Measurements from ENCODE around the gene PHACTR1. TPM values are rescaled to one million over a fixed set of nuclear protein-coding genes. Genes with fewer than 3 reads are reported as not detected.

Gene PHACTR1
- total RNA-seq, 2 donors from 2014 or later, result 6.0 to 12.9 TPM

DNA sequence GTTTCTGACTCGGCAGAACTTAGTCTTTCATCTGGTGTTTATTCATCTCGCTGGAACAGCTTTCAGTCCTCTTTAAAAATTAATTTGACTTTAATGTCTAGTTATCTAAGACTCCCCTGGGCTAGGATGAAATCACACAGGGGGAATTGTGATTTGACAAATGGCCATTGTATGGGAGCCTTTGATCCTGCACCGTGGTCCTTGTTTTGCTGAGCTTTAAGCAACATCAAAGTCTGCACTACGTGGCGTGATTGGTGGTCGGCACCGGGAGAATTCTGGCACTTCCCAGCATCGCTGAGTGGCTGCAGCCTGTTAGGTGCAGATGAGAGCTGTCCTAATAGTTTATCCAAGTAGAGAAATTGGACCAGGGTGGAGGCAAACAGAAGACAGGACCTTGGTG, 464.8 kb downstream of the PHACTR1 start:
- Histone ChIP-seq H3K9me3 (no peaks in the 10 kb centered on the region), H3K4me3 (no peak overlapping the region), H3K36me3 (replicated peaks in 1 of 2; ENCODE audit: insufficient read depth in 1 of 2, low read depth in 2 of 2) (no peaks in the 10 kb centered on the region), H3K27ac (no peak overlapping the region), H3K4me1 (no peaks in the 10 kb centered on the region), H3K27me3 (no peaks in the 10 kb centered on the region)
- ATAC-seq (no peak), DNase-seq (no peak)
- 51 to 74% methylated on average over 8 of the region's 8 CpGs for WGBS, 2 donors
- TF ChIP-seq, protein P1, sequence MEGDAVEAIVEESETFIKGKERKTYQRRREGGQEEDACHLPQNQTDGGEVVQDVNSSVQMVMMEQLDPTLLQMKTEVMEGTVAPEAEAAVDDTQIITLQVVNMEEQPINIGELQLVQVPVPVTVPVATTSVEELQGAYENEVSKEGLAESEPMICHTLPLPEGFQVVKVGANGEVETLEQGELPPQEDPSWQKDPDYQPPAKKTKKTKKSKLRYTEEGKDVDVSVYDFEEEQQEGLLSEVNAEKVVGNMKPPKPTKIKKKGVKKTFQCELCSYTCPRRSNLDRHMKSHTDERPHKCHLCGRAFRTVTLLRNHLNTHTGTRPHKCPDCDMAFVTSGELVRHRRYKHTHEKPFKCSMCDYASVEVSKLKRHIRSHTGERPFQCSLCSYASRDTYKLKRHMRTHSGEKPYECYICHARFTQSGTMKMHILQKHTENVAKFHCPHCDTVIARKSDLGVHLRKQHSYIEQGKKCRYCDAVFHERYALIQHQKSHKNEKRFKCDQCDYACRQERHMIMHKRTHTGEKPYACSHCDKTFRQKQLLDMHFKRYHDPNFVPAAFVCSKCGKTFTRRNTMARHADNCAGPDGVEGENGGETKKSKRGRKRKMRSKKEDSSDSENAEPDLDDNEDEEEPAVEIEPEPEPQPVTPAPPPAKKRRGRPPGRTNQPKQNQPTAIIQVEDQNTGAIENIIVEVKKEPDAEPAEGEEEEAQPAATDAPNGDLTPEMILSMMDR (IDR thresholded peaks at IDR 0.05), result no peak
- no peak for TF ChIP-seq POLR2A (IDR thresholded peaks at IDR 0.05)
- intact Hi-C loops (cut with DNase I), result no loop called here

DNA sequence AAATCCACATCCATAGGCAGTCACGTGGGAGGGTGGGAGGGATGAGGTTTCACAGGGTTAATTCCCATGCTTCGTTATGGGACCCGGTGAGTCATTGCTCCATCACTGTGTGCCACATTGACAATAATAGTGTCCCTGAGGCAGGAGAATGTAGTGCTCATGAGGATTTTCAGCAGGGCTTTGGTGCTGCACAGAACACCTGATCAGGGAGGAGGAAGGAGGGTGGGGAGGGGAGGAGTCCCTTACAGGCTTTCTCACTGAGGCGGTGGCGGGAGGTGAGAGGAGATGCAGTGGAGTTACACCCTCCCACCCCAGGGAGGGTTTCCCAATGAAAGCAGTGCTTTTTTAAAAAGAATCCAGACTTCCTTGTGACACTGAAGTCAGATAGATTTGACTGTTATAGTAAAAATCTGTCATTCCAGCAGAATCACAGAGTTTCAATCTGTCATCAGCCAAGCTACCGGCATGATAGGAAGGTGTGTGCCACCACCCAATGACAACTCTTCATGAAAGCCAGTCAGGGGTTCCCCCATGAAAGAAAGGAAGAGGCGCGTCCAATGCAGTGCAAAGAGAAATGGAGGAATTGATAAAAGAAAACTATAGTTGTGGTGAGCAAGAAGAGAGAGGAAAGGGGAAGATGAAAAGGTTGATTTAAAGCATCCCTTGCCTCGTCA, 467.0 kb downstream of the PHACTR1 start:
- intact Hi-C loops (cut with DNase I), result no loop called here
- DNase-seq (no peak), ATAC-seq (no peak)
- Histone ChIP-seq H3K9me3 (no peaks in the 10 kb centered on the region), H3K27ac (no peak overlapping the region), H3K4me1 (no peaks in the 10 kb centered on the region), H3K4me3 (no peak overlapping the region), H3K36me3 (replicated peaks in 1 of 2; ENCODE audit: insufficient read depth in 1 of 2, low read depth in 2 of 2) (no peaks in the 10 kb centered on the region), H3K27me3 (no peaks in the 10 kb centered on the region)
- 87 to 90% methylated on average over 9 of the region's 9 CpGs for WGBS, 2 donors
- TF ChIP-seq POLR2A (IDR thresholded peaks at IDR 0.05), result no peak
- TF ChIP-seq, protein P1 (IDR thresholded peaks at IDR 0.05), result no peak

DNA sequence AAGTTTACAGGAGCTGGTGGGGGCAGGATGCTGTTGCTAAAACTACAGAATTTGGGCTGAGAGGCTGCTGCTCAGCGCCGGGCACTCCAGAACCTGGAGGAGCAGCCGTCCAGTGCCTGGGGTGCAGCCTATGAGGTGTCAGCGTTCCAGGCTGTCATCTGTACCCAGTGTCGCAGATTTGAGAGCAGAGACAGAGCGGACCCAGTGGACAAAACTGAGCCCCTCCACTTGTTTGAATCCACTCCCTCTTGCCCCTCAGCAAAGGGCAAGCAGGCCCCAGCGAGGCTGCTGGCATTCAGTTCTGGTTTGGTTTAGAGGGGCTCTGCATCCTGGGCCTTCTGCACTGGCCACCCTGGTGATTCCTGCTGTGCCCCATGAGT, 467.5 kb downstream of the PHACTR1 start:
- no peaks in the 10 kb centered on the region for H3K4me1 ChIP-seq
- no peak for DNase-seq
- WGBS, 2 donors, result 91 to 92% methylated on average over 7 of the region's 7 CpGs
- no peak for ATAC-seq
- no peak for TF ChIP-seq POLR2A (IDR thresholded peaks at IDR 0.05)
- TF ChIP-seq, protein P1 (IDR thresholded peaks at IDR 0.05), result no peak
- no peak overlapping the region for H3K27ac ChIP-seq
- intact Hi-C loops (cut with DNase I), result no loop called here
- no peaks in the 10 kb centered on the region for H3K9me3 ChIP-seq
- no peaks in the 10 kb centered on the region for H3K36me3 ChIP-seq (replicated peaks in 1 of 2; ENCODE audit: insufficient read depth in 1 of 2, low read depth in 2 of 2)
- no peaks in the 10 kb centered on the region for H3K27me3 ChIP-seq
- H3K4me3 ChIP-seq, result no peak overlapping the region

DNA sequence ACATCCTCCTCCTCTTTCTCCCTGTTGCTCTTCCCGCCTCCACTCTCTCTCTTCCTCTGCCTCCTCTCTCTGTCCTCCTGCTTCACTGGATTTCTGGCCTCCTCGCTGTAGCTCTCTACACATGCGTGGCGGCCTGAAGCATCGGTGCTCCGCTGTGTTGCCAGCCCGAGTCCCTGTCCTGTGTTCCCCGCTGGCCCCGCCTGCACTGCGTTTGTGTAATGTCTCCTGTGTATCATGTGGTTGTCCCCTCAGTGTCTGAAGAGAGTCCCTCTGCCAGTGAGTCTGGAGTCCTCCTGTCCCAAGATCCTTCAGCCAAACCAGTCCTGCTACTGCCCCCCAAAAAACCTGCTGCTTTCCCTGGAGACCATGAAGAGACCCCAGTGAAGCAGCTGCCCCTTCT, 468.0 kb downstream of the PHACTR1 start:
- no peak for DNase-seq
- TF ChIP-seq, protein P1 (IDR thresholded peaks at IDR 0.05), result no peak
- TF ChIP-seq POLR2A (IDR thresholded peaks at IDR 0.05), result no peak

DNA sequence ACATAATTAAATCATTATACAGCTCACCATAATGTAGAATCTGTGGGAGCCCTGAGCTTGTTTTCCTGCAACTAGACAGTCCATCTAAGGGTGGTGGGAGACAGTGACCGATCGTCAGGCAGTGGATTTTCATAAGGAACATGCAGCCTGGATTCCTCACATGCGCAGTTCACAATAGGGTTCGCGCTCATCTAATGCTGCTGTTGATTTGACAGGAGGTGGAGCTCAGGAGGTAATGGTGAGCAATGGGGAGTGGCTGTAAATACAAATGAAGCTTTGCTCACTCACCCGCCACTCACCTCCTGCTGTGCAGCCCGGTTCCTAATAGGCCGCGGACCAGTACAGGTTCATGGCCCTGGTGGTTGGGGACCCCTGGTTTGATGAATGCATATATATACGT, 470.3 kb downstream of the PHACTR1 start:
- Histone ChIP-seq H3K36me3 (replicated peaks in 1 of 2; ENCODE audit: insufficient read depth in 1 of 2, low read depth in 2 of 2) (no peaks in the 10 kb centered on the region), H3K4me1 (no peaks in the 10 kb centered on the region), H3K4me3 (no peak overlapping the region), H3K27ac (no peak overlapping the region), H3K27me3 (no peaks in the 10 kb centered on the region), H3K9me3 (no peaks in the 10 kb centered on the region)
- WGBS, 2 donors, result 92 to 95% methylated on average over 10 of the region's 10 CpGs
- intact Hi-C loops (cut with DNase I), result no loop called here
- no peak for ATAC-seq
- TF ChIP-seq, protein P1 (IDR thresholded peaks at IDR 0.05), result no peak
- TF ChIP-seq POLR2A (IDR thresholded peaks at IDR 0.05), result no peak
- no peak for DNase-seq

More for the DNA sequence above, 468.0 kb downstream of the PHACTR1 start:
- H3K9me3 ChIP-seq, result no peaks in the 10 kb centered on the region
- 93 to 97% methylated on average over 10 of the region's 10 CpGs for WGBS, 2 donors
- intact Hi-C loops (cut with DNase I), result no loop called here
- H3K4me1 ChIP-seq, result no peaks in the 10 kb centered on the region
- no peak for ATAC-seq
- H3K4me3 ChIP-seq, result no peak overlapping the region
- H3K36me3 ChIP-seq (replicated peaks in 1 of 2; ENCODE audit: insufficient read depth in 1 of 2, low read depth in 2 of 2), result no peaks in the 10 kb centered on the region
- H3K27me3 ChIP-seq, result no peaks in the 10 kb centered on the region
- H3K27ac ChIP-seq, result no peak overlapping the region
